Stimulated activated CD4-positive, alpha-beta T cell treated with anti-CD3 and anti-CD28 coated beads, Interleukin-1b, Interleukin-23, amount 100 ng/mL, for 1 hour (primary cell): ENCODE measurements around the gene SARS2.
A peak's percentile ranks its signal among the peaks of the same experiment; 100 is the strongest.
"Not testable (repeated sequence)": the region's sequence is repeated elsewhere in the genome, so short reads cannot be mapped to it uniquely, and the experiment has no call there.

Experiments used
- DNase-seq, 2 donors: peaks; one replicate each; pipeline ENCODE4 v3.0.0-alpha.2; 2020; ENCODE audit warnings: low read depth in 2 of 2

Gene SARS2, protein sequence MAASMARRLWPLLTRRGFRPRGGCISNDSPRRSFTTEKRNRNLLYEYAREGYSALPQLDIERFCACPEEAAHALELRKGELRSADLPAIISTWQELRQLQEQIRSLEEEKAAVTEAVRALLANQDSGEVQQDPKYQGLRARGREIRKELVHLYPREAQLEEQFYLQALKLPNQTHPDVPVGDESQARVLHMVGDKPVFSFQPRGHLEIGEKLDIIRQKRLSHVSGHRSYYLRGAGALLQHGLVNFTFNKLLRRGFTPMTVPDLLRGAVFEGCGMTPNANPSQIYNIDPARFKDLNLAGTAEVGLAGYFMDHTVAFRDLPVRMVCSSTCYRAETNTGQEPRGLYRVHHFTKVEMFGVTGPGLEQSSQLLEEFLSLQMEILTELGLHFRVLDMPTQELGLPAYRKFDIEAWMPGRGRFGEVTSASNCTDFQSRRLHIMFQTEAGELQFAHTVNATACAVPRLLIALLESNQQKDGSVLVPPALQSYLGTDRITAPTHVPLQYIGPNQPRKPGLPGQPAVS

GRCh38 chr19:38929929-38930775 lies at the start of gene SARS2:
SARS2 (minus strand) TSS chr19:38930763; CDS start chr19:38930736, 27 bp downstream.
- peak; percentile 77 to 88 for DNase-seq

- no peak for DNase-seq
Measured at GRCh38 chr19:38979812-38980211, 49.2 kb upstream of the SARS2 start.

GRCh38 chr19:38978326-38978689 lies 47.7 kb upstream of the SARS2 start:
- DNase-seq = no peak

- no peak for DNase-seq
Measured at GRCh38 chr19:38977445-38978325, 47.1 kb upstream of the SARS2 start.

DNA sequence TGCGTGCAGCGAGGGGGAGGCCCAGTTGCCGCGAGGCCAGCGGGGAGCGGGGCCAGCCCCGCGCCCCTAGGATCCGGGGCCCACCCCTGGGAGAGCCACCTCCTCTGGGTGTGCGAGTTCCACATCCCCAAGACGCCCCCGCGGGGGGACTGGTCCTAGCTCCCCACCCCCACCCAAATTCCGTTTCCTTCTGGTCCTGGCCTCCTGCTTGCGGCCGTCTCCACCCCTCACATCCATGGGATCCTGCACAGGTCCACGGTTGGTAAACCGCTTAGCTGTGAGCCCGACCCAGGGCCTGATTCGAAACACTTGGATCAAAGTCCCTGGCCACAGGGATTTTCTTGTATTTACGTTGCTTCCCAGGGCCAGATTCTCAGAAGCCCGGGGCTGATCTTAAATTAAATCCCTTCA lies 45.3 kb upstream of the SARS2 start:
- DNase-seq = no peak

GRCh38 chr19:38975214-38975860 lies 44.8 kb upstream of the SARS2 start, which contains the start of gene FBXO17:
FBXO17 (minus strand) TSS chr19:38975742; CDS start chr19:38950319, 25,423 bp downstream.
- no peak for DNase-seq

- DNase-seq = no peak
Measured at GRCh38 chr19:38974624-38975213, 44.2 kb upstream of the SARS2 start.

DNA sequence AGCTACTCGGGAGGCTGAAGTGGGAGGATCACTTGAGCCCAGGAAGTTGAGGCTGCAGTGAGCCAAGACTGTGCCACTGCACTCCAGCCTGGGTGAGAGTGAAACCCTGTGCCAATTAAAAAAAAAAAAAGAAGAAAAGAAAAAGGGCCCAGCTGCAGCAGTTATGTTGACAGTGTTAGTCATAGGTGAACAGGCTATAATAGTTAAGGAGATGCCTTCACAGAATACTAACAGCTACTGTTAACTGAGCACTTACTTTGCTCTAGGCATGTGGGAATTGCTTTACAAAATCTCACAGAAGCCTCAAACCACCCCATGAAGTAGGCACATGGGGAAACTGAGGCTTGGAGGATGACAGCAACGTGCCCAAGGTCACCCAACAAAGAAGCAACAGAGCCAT lies 41.1 kb upstream of the SARS2 start:
- no peak for DNase-seq

DNA sequence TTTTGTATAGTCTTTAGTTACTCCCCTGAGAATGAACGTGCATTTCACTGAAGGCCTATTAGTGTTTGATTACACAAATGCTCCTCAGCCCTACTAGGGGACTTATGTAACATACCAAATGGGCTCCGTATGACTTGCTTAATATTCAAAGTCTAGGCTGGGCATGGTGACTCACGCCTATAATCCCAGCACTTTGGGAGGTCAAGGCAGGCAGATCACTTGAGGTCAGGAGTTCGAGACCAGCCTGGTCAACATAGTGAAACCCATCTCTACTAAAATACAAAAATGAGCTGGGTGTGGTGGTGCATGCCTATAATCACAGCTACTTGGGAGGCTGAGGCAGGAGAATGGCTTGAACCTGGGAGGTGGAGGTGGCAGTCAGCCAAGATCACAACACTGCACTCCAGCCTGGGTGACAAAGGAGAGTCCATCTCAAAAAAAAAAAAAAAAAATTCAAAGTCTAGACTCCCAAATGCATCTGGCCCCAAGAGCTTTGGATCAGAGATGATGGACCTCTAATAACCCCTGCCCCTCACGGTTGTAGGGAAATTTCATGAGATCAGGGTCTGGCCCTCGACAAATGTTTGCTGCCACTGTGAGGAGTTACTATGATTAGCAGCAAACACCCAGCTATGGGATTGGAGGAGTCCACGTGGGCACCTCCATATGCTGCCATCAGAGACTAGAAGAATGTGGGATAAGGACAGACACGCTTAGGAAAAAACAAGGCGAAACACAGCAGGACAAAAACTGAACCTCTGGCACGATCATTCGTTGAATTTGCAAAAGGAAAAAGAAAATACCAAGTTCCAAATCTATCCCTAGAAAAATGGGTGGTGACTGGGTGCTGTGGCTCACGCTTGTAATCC lies 40.3 kb upstream of the SARS2 start:
- DNase-seq = no peak

DNA sequence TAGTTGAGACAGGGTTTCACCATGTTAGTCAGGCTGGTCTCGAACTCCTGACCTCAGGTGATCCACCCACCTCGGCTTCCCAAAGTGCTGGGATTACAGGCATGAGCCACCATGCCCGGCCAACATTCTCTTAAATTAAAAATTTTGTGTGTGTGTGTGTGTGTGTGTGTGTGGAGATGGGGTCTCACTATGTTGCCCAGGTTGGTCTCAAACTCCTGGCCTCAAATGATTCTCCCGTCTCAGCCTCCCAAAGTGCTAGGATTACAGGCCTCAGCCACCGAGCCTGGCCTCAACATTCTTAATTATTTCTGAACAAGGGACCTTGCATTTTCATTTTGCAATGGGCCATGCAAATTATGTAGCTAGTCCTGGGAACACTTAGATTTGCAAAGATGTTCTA lies 35.6 kb upstream of the SARS2 start:
- not testable (repeated sequence) for DNase-seq

DNA sequence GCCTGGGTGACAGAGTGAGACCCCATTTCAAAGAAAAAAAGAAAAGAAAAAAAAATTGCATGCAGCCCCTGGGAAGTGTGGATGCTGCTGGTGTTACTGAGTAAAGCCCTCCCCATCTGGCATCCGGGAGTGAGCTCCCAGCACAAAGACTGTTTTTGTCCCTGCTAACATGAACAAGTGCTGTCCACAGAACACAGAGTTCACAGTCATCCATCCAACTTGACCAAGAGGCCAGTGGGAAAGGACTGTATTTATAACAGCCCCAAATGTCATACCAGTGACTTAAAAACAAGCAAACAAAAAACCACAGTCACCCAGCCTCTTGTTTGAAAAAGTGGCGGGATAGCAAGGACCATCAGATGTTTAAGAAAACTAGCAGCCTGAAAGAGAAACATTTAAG lies 34.2 kb upstream of the SARS2 start:
- DNase-seq = no peak

- no peak for DNase-seq
Measured at GRCh38 chr19:38959618-38960017, 29.1 kb upstream of the SARS2 start.

DNA sequence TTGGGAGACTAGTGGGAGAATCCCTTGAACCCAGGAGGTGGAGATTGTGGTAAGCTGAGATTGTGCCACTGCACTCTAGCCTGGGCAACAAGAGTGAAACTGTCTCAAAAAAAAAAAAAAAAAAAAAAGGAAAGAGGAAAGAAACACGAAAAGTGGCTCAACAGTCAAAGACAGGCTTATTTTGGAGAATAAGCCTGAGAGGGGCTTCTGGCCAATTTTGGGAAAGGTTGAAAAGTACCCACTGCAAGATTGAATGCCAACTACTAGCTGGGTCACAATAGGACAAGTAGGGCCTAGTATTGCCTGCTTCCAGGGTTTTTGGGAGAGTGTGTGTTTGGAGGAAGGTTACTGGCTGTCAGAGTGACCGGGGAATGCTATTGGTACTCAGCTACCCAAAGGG lies 27.7 kb upstream of the SARS2 start:
- DNase-seq = no peak

DNA sequence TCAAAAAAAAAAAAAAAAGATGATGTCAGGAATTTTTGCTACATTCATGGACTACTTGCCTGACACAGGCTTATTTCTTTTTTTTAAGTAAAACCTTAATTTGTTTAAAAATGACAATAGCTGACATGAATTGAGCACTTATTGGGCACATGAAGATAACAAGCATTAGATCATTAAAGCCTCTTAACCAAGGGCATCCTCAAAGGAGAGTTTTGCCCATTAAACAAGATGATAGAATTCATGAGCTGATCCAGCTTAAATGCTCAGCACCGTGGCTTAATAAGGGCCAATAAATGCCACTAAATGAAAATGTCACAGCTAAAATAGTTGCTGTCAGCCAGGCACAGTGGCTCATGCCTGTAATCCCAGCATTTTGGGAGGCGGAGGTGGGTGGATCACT lies 25.7 kb upstream of the SARS2 start:
- DNase-seq = no peak

- DNase-seq = no peak
Measured at GRCh38 chr19:38953677-38954076, 23.1 kb upstream of the SARS2 start.

DNA sequence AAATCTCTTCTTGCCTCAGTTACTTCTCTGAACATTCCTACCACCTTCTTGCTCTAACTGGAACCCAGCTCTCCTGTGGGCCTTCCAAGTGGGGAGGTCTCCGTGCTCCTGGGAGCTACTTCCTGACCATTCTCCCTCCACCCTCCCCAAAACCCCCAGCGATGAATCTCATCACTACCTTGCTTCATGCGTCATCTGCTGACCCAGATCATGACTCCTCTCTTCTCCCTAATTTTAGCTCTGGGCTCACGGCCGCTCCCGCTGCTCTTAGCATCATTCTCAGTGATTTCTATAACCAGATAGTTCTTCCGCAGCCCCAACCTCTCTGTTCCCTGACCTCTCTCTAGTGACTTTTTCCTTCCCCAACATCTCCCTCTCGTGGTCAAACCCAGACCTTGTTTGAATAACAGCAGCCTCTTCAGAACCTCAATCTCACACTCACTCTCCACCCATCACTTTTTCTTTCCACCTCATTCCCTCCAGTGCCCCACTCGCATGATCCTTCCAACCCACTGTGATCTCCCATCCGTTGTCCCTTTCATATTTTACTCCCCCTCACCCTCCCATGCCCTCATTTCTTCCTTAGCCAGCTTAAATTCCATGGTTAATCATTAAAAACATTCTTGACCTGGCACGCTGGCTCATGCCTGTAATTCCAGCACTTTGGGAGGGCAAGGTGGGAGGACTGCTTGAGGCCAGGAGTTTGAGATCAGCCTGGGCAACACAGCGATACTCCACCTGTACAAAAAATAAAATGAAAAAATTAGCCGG lies 22.0 kb upstream of the SARS2 start:
- no peak for DNase-seq

DNA sequence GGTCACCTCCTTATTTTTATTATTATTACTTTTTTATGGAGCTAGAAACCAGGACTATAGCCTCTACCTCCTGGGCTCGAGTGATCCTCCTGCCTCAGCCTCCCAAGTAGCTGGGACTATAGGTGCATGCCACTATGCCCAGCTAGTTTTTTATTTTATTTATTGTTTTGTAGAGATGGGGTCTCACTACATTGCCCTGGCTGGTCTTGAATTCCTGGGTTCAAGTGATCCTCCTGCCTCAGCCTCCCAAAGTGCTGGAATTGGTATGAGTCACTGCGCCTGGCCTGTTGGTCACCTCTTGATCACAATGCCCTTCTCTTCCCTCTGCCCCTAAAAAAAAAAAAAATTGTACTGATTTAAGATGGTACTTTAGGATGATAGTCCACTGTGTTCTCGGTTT lies 20.6 kb upstream of the SARS2 start:
- DNase-seq = no peak

GRCh38 chr19:38949580-38950367 lies 19.2 kb upstream of the SARS2 start:
- peak; percentile 50 to 63 for DNase-seq
